ENCODE data around the gene SLC35F3. TPM values are rescaled to one million over a fixed set of nuclear protein-coding genes. Genes with fewer than 3 reads are reported as not detected.

SLC35F3 gene
- total and polyA plus RNA-seq, 8 donors: 1.4 to 7.1 (median 2.5) TPM

DNA sequence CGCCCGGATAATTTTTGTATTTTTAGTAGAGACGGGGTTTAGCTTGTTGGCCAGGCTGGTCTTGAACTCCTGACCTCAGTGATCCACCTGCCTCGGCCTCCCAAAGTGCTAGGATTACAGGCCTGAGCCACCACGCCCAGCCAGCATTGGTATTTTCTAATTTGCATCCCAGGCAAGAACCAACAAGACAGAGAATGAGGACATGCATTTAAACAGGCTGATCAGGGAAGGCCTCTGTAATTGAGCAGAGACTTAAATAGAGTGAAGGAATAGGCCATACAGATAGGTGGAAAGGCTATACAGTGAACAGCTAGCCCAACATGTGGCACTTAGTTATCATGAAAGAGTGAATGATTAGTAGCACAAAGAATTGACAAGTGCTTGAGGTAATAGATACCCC, 230.4 kb downstream of the SLC35F3 start:
- FAIRE-seq: no peak
- no peak overlapping the region for H3K27ac ChIP-seq

GRCh38 chr1:234135501-234135900, 231.0 kb downstream of the SLC35F3 start:
- H3K4me3 ChIP-seq: no peak overlapping the region
- WGBS, 2 donors: 67 to 73% methylated on average over 4 of the region's 4 CpGs
- FAIRE-seq (no peak), ATAC-seq (no peak), DNase-seq (no peak)
- H3K9me3 ChIP-seq: no peaks in the 10 kb centered on the region
- H3K27me3 ChIP-seq: no peaks in the 10 kb centered on the region
- no peak for TF ChIP-seq CTCF (IDR thresholded peaks at IDR 0.05)
- H3K27ac ChIP-seq: no peak overlapping the region
- no peaks in the 10 kb centered on the region for H3K36me3 ChIP-seq
- H3K4me1 ChIP-seq: no peaks in the 10 kb centered on the region
- intact Hi-C loops (cut with DNase I): no loop called here

More for the DNA sequence above, 230.4 kb downstream of the SLC35F3 start:
- Histone ChIP-seq H3K9me3 (no peaks in the 10 kb centered on the region), H3K4me3 (no peak overlapping the region), H3K36me3 (no peaks in the 10 kb centered on the region), H3K4me1 (no peaks in the 10 kb centered on the region), H3K27me3 (no peaks in the 10 kb centered on the region)
- TF ChIP-seq CTCF (IDR thresholded peaks at IDR 0.05): no peak
- intact Hi-C loops (cut with DNase I): no loop called here
- WGBS, 2 donors: 81 to 94% methylated on average over 5 of the region's 5 CpGs
- ATAC-seq (no peak), DNase-seq (no peak)

DNA sequence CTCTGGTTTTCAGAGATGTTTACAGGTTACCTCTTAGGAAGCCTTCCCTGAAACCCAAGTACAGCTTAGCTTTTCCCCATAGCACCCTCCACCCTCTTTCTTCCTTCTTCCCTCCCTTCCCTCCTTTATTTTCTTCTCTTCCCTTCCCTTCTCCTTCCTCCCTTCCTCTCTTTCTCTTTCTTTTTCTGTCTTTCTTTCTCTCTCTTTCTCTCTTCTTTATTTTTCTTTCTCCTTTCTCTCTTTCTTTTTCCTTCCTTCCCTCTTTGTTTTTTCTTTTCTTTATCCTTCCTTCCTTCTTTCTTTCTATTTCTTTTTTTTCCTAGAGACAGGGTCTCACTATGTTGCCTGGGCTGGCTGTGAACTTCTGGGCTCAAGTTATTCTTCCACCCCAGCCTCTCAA, 231.6 kb downstream of the SLC35F3 start:
- Histone ChIP-seq H3K4me3 (no peak overlapping the region), H3K4me1 (no peaks in the 10 kb centered on the region), H3K27me3 (no peaks in the 10 kb centered on the region), H3K36me3 (no peaks in the 10 kb centered on the region), H3K27ac (no peak overlapping the region), H3K9me3 (no peaks in the 10 kb centered on the region)
- DNase-seq (no peak), ATAC-seq (no peak), FAIRE-seq (no peak)
- intact Hi-C loops (cut with DNase I): no loop called here
- TF ChIP-seq CTCF (IDR thresholded peaks at IDR 0.05): no peak

GRCh38 chr1:234139966-234140365, 235.5 kb downstream of the SLC35F3 start:
- DNase-seq (no peak), ATAC-seq (no peak), FAIRE-seq (no peak)
- Histone ChIP-seq H3K36me3 (no peaks in the 10 kb centered on the region), H3K9me3 (no peaks in the 10 kb centered on the region), H3K27ac (no peak overlapping the region), H3K4me3 (no peak overlapping the region), H3K27me3 (no peaks in the 10 kb centered on the region), H3K4me1 (no peaks in the 10 kb centered on the region)
- no peak for TF ChIP-seq CTCF (IDR thresholded peaks at IDR 0.05)
- intact Hi-C loops (cut with DNase I): no loop called here
- 76 to 92% methylated on average over 6 of the region's 6 CpGs for WGBS, 2 donors

GRCh38 chr1:234140388-234140787, 235.9 kb downstream of the SLC35F3 start:
- Histone ChIP-seq H3K27ac (no peak overlapping the region), H3K36me3 (no peaks in the 10 kb centered on the region), H3K4me1 (no peaks in the 10 kb centered on the region), H3K9me3 (no peaks in the 10 kb centered on the region), H3K27me3 (no peaks in the 10 kb centered on the region), H3K4me3 (no peak overlapping the region)
- TF ChIP-seq CTCF (IDR thresholded peaks at IDR 0.05): no peak
- WGBS, 2 donors: 84 to 87% methylated on average over 9 of the region's 9 CpGs
- DNase-seq: no peak
- intact Hi-C loops (cut with DNase I): no loop called here
- no peak for ATAC-seq
- FAIRE-seq: no peak
